Adrenal gland (tissue), 5 donors: ENCODE measurements around the gene ALOX15.
"Not testable (repeated sequence)": the region's sequence is repeated elsewhere in the genome, so short reads cannot be mapped to it uniquely, and the experiment has no call there.

Experiments used
- CTCF ChIP-seq, 6 experiments: fragments of 450-650 bp in 4 of 6; fragments of 200-600 bp in 2 of 6; sonication (generic) in 1 of 6; IDR thresholded peaks; 1 replicate in 5 of 6; 2 replicates in 1 of 6; pipeline versions ENCODE4 v1.5.1 to v1.8.0; 2016 to 2021; ENCODE audit warnings: antibody characterized with exemption in 6 of 6, mild to moderate bottlenecking in 2 of 6, moderate library complexity in 1 of 6
- POLR2A ChIP-seq, 2 donors: fragments of 450-650 bp; IDR thresholded peaks; one replicate each; pipeline ENCODE4 v1.6.1; 2017; ENCODE audit warnings: antibody characterized with exemption in 2 of 2, mild to moderate bottlenecking in 2 of 2, moderate library complexity in 1 of 2
- donor health status: DM: no; HTN: no; CAD: no.

- TF ChIP-seq CTCF, POLR2A (IDR thresholded peaks at IDR 0.05): not testable (repeated sequence)
These were observed 2.7 kb downstream of the ALOX15 start for GRCh38 chr17:4638766-4639165.
